NCI-H345 treated with DMSO at 0.1 percent for 48 hours (cell line): ENCODE measurements around the gene TUBGCP4.
"Not testable (repeated sequence)": the region's sequence is repeated elsewhere in the genome, so short reads cannot be mapped to it uniquely, and the experiment has no call there.

ENCODE experiments used
- DNase-seq: peaks from one replicate; lab custom pipeline; 2025; ENCODE audit not compliant: unreplicated experiment; lab: John Stamatoyannopoulos, UW

The TUBGCP4 gene

GRCh38 chr15:43370975-43371974, at the start of gene TUBGCP4, which contains the start of gene ZSCAN29:
Gene TUBGCP4, plus strand, starts transcription at chr15:43371101. Its CDS starts 254 bp downstream, at chr15:43371355.
Gene ZSCAN29, minus strand, starts transcription at chr15:43371043. Its CDS starts 1,130 bp downstream, at chr15:43369913.
- peak; percentile 44 for DNase-seq

DNA sequence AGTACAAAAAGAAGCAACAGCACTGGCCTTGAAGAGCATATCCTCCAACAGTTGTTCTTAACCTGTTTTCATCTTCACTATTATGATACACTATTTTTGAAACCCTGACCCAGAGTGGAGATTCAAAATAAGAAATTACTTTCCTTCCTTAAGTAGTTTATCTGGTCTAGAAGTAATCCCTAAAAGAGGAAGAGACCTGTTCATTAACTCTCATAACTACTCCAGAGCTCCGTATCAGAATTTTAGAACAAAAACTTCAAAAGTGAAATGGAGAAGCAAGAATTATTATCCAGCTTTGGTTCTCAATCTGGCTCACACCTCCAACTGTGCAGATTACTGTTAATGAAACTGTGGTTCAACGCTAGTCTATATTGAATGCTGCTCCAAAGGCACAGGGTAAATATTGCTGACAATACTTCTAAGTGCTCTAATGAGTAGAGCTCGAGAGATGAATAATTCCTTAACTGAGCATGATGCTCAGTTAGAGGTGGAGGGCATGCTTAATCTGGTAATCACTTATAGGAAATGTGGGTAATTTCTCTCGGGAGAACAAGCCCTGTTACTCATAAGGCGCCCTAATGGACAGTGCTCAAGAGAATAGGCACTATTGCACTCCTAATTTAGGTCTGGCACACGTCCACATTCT, 45.7 kb upstream of the TUBGCP4 start:
- no peak for DNase-seq

DNA sequence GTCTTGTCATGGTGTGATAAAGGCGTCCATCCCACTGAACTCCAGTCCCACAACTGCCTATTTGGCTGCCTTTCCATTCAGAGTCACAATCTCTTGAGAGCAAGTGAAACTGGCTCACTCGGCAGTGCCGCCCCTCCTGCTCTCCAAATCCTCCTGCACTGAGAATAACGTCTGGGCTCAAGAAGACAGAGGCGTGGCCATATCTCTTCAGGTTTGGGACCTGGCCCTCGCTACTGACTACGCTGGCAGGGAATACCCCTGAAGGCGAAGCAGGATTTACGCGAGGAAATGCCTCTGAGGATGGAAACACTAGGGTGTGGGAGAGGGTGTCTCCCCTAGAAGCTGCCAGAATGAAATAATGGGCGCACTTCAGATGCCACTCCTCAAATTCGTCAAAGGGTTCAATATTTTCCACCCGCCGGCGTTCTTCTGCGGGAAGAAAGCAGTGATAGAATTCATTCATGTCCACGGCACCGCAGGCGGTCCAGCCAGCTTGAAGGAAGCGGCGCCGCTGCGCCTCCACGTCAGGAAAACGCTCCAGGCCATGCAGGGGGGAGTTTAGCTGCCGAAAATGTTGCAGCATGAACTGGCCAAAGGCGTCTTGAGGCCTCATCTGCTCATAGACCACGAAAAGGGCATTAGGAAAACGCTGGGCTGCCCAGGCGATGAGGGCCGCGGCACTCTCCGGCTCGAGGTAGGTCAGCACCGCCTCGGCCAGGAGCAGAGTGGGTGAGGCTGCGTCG, 41.5 kb upstream of the TUBGCP4 start:
- DNase-seq = no peak

GRCh38 chr15:43329960-43330779, 40.7 kb upstream of the TUBGCP4 start, which contains the start of gene LCMT2:
Gene LCMT2, minus strand, starts transcription at chr15:43330573. Its CDS starts 84 bp downstream, at chr15:43330489.
- peak; percentile 65 for DNase-seq

DNA sequence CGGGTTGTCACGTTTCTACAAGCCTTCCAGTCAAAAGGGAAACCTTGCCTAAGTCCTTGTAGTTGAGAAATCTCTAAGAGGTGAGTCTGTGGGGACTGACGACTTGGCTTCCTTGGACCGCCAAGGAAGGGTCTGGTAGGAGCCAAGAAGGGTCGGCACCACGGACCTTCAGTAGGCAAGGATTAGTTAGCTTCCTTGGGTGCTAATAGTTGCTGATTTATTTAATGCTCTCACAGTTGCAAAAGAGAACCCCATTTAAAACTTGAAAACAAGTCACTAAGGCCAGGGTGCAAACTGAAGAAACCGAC, 40.2 kb upstream of the TUBGCP4 start:
- DNase-seq = no peak

GRCh38 chr15:43346305-43346704, 24.6 kb upstream of the TUBGCP4 start:
- no peak for DNase-seq

DNA sequence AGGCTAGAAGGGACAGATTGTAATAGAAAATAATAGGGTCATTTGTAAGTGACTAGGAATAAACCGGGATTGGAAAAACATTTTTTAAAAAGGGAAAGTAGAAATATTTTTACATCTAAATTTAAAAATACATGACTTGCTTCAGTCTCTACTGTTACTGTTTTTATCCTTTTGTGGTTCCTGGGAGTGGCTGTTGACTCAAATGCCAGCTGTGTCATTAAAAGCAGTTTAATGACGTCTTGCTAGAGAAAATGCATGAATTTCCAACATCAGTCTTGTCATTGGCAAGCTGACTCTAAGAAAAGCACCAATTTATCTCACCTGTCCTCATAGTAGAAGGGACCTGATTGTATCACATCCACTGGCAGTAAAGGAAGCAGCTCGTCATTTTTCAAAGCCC, 23.8 kb upstream of the TUBGCP4 start:
- no peak for DNase-seq

DNA sequence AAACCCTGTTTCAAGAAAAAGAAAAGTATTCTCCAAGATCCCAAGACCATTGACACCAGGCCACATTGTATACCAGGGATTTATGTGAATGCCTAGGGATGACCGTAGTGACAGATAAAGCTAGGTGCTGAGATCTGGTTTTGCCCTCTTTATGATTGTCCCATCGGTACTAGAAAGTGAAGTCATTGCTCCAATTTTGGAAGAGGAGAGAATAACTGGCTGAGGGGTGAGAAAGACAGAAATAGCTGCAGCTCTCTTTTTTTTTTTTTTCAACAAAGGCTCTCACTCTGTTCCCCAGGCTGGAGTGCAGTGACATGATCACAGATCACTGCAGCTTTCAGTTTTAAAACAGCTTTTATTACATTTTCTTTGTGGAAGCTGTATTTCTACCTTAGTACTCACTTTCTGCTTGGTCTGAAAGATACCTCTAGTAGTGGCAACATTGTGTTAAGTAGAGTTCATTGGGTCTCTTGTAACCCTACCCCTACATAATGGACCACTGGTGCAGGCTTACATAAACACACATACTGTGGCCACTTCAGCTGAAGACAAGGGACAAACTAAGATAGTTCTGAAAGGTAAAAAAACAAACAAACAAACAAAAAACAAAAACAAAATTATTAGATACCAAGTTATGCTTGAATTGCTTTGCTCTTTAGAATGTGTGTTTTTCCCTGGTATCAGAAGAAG, 18.1 kb upstream of the TUBGCP4 start:
- DNase-seq = no peak

GRCh38 chr15:43360821-43361220, 10.1 kb upstream of the TUBGCP4 start:
- DNase-seq = no peak

GRCh38 chr15:43361313-43361903, 9.5 kb upstream of the TUBGCP4 start:
- DNase-seq = no peak

- DNase-seq = no peak
These were observed 459 bp upstream of the TUBGCP4 start for GRCh38 chr15:43370310-43370974.

DNA sequence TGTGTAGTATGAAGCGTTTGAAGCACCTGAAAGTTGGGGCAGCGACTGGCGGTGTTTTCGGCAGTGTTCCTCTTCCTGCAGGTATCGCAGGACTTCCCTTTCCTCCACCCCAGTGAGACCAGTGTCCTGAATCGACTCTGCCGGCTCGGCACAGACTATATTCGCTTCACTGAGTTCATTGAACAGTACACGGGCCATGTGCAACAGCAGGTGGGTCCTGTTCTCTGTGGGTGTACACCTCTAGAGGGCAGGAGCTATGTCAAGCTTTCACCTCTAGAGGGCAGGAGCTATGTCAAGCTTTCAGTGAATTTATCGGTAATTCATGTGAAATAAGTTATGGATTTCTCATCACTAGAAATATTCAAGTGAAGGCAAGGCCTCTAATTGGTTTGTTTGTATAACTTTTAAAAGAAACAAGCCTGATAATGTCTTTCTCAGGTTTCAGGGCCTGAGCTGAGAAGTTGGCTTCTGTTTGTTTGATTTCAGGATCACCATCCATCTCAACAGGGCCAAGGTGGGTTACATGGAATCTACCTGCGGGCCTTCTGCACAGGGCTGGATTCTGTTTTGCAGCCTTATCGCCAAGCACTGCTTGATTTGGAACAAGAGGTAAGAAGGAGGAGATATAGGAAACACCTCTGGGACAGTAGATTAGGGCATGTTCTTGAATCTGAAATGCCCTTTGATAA, 5.3 kb downstream of the TUBGCP4 start:
- DNase-seq = no peak

DNA sequence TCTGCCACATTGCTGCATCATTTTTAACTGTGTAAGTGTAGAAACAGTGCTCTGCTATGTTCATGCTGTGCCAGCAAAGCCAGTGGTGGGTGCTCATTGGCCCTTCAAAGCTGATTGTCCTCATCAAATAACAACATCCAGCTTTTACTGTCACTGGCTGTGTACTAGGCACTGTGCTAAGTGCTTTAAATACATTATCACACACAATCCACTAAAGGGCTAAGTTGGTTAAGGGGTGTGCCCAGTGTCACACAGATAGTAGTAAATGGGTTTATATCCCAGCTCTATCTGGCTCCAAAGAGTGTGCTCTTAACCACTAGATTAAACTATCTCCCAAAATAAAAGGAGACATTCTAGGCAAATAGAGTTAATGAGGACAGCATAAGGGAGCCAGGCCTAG, 7.7 kb downstream of the TUBGCP4 start:
- DNase-seq = no peak

DNA sequence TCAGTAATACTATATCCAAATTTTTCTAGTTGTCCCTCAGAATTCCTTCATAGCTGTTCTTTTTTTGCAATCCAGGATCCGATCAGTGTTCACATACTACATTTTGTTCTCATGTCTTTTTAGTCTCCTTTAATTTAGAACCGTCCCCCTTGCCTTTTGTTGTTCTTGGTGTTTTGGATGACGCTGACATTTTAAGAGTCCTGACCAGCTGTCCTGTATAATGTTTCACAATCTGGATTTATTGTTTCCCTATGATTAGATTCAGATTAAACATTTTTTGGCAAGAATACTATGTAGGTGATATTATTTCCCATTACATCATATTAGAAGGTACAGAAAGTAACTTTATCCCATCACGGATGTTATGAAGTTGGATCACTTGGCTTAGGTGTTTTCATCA, 11.4 kb downstream of the TUBGCP4 start:
- DNase-seq = no peak

DNA sequence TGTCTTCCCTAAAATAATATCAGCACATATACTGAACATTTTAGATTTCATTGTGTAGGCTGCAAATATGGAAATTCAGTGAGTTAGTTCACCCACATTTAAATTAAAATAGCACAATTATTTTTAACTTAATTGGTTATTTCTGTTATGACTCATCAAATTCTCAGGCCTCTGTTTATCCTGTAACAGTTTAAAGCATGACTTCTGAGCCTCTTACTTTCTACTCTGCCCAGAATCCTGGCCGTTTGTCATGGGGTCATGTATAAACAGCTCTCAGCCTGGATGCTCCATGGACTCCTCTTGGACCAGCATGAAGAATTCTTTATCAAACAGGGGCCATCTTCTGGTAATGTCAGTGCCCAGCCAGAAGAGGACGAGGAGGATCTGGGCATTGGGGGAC, 12.2 kb downstream of the TUBGCP4 start:
- no peak for DNase-seq

DNA sequence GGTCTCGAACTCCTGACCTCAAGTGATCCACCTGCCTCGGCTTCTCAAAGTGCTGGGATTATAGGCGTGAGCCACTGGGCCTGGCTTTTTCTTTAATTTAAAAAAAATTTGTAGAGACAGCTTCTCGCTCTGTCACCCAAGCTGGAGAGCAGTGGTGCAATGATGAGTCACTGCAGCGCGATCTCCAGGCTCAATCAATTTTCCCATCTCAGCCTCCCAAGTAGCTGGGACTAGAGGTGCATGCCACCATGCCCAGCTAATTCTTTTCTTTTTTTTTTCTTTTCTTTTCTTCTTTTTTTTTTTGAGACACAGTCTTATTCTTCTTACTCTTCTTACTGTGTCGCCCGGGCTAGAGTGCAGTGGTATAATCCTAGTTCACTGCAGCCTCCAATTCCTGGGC, 19.8 kb downstream of the TUBGCP4 start:
- DNase-seq = no peak

DNA sequence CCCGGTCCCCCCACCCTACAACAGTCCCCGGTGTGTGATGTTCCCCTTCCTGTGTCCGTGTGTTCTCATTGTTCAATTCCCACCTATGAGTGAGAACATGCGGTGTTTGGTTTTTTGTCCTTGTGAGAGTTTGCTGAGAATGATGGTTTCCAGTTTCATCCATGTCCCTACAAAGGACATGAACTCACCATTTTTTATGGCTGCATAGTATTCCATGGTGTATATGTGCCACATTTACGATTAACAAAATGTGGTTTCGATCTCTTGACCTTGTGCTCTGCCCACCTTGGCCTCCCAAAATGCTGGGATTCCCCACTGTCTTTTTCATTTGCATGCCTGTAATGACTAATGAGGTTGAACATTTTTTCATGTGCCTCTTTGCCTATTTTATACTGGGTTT, 22.7 kb downstream of the TUBGCP4 start:
- DNase-seq = not testable (repeated sequence)

DNA sequence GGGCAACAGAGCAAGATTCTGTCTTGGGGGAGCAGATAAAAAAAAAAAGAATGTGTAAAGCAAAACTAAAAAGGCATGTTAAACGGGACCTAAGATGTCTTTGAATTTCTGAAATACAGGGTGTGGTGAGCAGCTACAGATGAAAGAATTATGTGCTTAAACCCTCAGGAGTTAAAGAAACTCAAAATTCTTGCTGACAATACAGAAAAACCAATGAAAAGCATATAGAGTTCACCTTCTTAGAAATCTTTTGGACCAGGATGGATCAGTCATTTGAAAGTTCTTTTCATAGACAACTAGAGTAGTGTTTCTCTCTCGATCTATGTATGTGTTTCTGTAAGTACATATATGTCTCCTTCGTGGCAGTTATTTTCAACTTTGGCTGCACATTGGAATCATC, 31.4 kb downstream of the TUBGCP4 start:
- DNase-seq = no peak
